HepG2 (cell line): ENCODE results near the gene CACNA2D1.

Experiments used
- EZH2 ChIP-seq: conservative IDR thresholded peaks from 2 replicates; pipeline ENCODE4 v1.6.1; 2012; ENCODE audit warnings: mild to moderate bottlenecking, low read depth, low read length, moderate library complexity
- NFE2 ChIP-seq: sonication (generic); formaldehyde crosslinking; IDR thresholded peaks from 2 replicates; pipeline ENCODE4 v1.4.0; 2020; ENCODE audit warnings: missing genetic modification reagents
- POLR2A ChIP-seq, 2 experiments: IDR thresholded peaks; 2 replicates each; pipeline ENCODE4 v1.6.1; 2011; ENCODE audit warnings: low read depth in 2 of 2, low read length in 2 of 2, mild to moderate bottlenecking in 1 of 2, moderate library complexity in 1 of 2; ENCODE audit not compliant: insufficient read depth in 1 of 2
- SP1 ChIP-seq, 2 experiments: fragments of 450-650 bp in 1 of 2; sonication (generic) in 1 of 2; formaldehyde crosslinking in 1 of 2; IDR thresholded peaks; 2 replicates each; pipeline versions ENCODE4 v1.4.0 to v1.6.1; 2016 to 2020; ENCODE audit warnings: missing genetic modification reagents in 1 of 2
- YY1 ChIP-seq: IDR thresholded peaks from 2 replicates; pipeline ENCODE4 v1.6.1; 2011; ENCODE audit warnings: low read length, low read depth, moderate library complexity, mild to moderate bottlenecking; ENCODE audit not compliant: insufficient read depth, insufficient replicate concordance
- TF ChIP-seq, protein P1 (sequence below), 2 experiments: IDR thresholded peaks; 2 replicates each; pipeline ENCODE4 v1.6.1; 2011 to 2012; ENCODE audit warnings: low read length in 2 of 2, borderline replicate concordance in 1 of 2, low read depth in 1 of 2, mild to moderate bottlenecking in 1 of 2, moderate library complexity in 1 of 2
- TF ChIP-seq, protein P2 (sequence below): sonication (generic); formaldehyde crosslinking; IDR thresholded peaks from 2 replicates; pipeline ENCODE4 v1.5.0; 2020; ENCODE audit warnings: mild to moderate bottlenecking, missing genetic modification reagents, moderate library complexity

DNA sequence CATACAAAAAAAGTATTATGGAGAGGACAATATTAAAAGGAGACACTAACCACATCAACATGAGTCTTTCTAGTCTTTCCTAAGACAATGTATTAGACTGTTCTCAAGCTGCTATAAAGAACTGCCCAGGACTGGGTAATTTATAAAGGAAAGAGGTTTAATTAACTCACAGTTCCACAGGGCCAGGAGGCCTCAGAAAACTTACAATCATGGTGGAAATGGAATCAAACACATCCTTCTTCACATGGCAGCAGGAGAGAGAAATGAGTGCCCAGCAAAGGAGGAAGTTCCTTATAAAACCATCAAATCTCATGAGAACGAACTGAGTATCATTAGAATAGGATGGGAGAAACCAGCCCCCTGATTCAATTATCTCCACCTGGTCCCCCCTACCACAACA lies 25.7 kb downstream of the CACNA2D1 start:
- TF ChIP-seq, protein P1, sequence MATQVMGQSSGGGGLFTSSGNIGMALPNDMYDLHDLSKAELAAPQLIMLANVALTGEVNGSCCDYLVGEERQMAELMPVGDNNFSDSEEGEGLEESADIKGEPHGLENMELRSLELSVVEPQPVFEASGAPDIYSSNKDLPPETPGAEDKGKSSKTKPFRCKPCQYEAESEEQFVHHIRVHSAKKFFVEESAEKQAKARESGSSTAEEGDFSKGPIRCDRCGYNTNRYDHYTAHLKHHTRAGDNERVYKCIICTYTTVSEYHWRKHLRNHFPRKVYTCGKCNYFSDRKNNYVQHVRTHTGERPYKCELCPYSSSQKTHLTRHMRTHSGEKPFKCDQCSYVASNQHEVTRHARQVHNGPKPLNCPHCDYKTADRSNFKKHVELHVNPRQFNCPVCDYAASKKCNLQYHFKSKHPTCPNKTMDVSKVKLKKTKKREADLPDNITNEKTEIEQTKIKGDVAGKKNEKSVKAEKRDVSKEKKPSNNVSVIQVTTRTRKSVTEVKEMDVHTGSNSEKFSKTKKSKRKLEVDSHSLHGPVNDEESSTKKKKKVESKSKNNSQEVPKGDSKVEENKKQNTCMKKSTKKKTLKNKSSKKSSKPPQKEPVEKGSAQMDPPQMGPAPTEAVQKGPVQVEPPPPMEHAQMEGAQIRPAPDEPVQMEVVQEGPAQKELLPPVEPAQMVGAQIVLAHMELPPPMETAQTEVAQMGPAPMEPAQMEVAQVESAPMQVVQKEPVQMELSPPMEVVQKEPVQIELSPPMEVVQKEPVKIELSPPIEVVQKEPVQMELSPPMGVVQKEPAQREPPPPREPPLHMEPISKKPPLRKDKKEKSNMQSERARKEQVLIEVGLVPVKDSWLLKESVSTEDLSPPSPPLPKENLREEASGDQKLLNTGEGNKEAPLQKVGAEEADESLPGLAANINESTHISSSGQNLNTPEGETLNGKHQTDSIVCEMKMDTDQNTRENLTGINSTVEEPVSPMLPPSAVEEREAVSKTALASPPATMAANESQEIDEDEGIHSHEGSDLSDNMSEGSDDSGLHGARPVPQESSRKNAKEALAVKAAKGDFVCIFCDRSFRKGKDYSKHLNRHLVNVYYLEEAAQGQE (IDR thresholded peaks at IDR 0.05; ENCODE audit: borderline replicate concordance in 1 of 2, low read depth in 1 of 2, low read length in 2 of 2) = no peak
- TF ChIP-seq, protein P2, sequence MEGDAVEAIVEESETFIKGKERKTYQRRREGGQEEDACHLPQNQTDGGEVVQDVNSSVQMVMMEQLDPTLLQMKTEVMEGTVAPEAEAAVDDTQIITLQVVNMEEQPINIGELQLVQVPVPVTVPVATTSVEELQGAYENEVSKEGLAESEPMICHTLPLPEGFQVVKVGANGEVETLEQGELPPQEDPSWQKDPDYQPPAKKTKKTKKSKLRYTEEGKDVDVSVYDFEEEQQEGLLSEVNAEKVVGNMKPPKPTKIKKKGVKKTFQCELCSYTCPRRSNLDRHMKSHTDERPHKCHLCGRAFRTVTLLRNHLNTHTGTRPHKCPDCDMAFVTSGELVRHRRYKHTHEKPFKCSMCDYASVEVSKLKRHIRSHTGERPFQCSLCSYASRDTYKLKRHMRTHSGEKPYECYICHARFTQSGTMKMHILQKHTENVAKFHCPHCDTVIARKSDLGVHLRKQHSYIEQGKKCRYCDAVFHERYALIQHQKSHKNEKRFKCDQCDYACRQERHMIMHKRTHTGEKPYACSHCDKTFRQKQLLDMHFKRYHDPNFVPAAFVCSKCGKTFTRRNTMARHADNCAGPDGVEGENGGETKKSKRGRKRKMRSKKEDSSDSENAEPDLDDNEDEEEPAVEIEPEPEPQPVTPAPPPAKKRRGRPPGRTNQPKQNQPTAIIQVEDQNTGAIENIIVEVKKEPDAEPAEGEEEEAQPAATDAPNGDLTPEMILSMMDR = no peak
- TF ChIP-seq POLR2A (IDR thresholded peaks at IDR 0.05; ENCODE audit: insufficient read depth in 1 of 2, low read depth in 2 of 2, low read length in 2 of 2) (no peak), NFE2 (no peak), EZH2 (no peak), YY1 (no peak), SP1 (IDR thresholded peaks at IDR 0.05) (no peak), SP1 (CRISPR knock-in tag; IDR thresholded peaks at IDR 0.05) (no peak)
